ENCODE data around the gene EXD1.
A peak's percentile ranks its signal among the peaks of the same experiment; 100 is the strongest.

EXD1 gene

GRCh38 chr15:41231422-41232226 is 1.1 kb upstream of the EXD1 start:
- DNase-seq, result peak; percentile 1

GRCh38 chr15:41230345-41230649 is 260 bp downstream of the EXD1 start:
- no peak for DNase-seq

GRCh38 chr15:41219381-41219780 is 11.2 kb downstream of the EXD1 start:
- DNase-seq, result no peak

- DNase-seq, result no peak
Measured at GRCh38 chr15:41218851-41219250, 11.7 kb downstream of the EXD1 start.

- DNase-seq, result no peak
Measured at GRCh38 chr15:41215708-41216107, 14.8 kb downstream of the EXD1 start.

GRCh38 chr15:41207687-41208448 is 22.7 kb downstream of the EXD1 start:
- peak; percentile 7 for DNase-seq

GRCh38 chr15:41205315-41205714 is 25.2 kb downstream of the EXD1 start:
- no peak for DNase-seq

GRCh38 chr15:41203395-41203794 is 27.2 kb downstream of the EXD1 start:
- no peak for DNase-seq

- no peak for DNase-seq
Measured at GRCh38 chr15:41199470-41199869, 31.1 kb downstream of the EXD1 start.

- no peak for DNase-seq
Measured at GRCh38 chr15:41194444-41194843, 36.1 kb downstream of the EXD1 start.

GRCh38 chr15:41183581-41183980 is 47.0 kb downstream of the EXD1 start:
- DNase-seq, result peak; percentile 61

- DNase-seq, result no peak
Measured at GRCh38 chr15:41182266-41182665, 48.3 kb downstream of the EXD1 start.

- no peak for DNase-seq
Measured at GRCh38 chr15:41180206-41180789, 50.3 kb downstream of the EXD1 start.

GRCh38 chr15:41169781-41170180 is 60.8 kb downstream of the EXD1 start:
- DNase-seq, result no peak

GRCh38 chr15:41169086-41169485 is 61.5 kb downstream of the EXD1 start:
- no peak for DNase-seq

GRCh38 chr15:41161736-41162135 is 68.8 kb downstream of the EXD1 start:
- DNase-seq, result peak; percentile 16

GRCh38 chr15:41161336-41161735 is 69.2 kb downstream of the EXD1 start:
- DNase-seq, result peak; percentile 46

- peak; percentile 73 for DNase-seq
Measured at GRCh38 chr15:41160639-41161315, 69.8 kb downstream of the EXD1 start.

GRCh38 chr15:41154412-41154811 is 76.1 kb downstream of the EXD1 start:
- no peak for DNase-seq

GRCh38 chr15:41153733-41154132 is 76.8 kb downstream of the EXD1 start:
- DNase-seq, result no peak

GRCh38 chr15:41151451-41152005 is 79.0 kb downstream of the EXD1 start:
- DNase-seq, result no peak

- DNase-seq, result no peak
Measured at GRCh38 chr15:41150279-41150678, 80.3 kb downstream of the EXD1 start.

- DNase-seq, result no peak
Measured at GRCh38 chr15:41148065-41148464, 82.5 kb downstream of the EXD1 start.
